ENCODE results near the gene ROBO1. TPM values are rescaled to one million over a fixed set of nuclear protein-coding genes. Genes with fewer than 3 reads are reported as not detected.

ROBO1 gene
- total and polyA plus RNA-seq, 2 donors (not counting 1 experiment from before 2014, with no cell fraction given) = 0.27 to 3.2 TPM

DNA sequence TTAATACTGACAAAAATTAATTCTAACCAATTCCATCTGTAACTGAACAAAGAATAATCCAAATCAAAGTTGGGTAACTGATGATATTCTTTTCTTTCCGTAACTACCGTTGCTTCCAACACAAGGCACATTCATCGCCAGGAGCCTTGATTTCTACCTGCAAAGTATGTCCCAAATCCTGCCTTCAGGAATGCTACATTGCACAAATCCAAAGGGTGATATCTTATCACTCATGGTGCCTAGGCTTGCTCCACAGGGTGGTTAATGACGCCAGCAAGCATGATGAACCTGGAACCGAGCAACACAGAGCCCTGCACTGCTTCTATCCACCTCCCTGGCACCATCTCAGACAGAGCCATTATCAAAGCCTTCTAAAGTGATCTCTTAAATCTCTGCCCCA lies 772.7 kb downstream of the ROBO1 start:
- TF ChIP-seq CTCF (IDR thresholded peaks at IDR 0.05) (no peak), EZH2 (IDR thresholded peaks at IDR 0.05; ENCODE audit: borderline replicate concordance, insufficient read depth, low read depth, low read length, poor library complexity, severe bottlenecking) (no peak)
- Histone ChIP-seq H3K9ac (ENCODE audit: low read length) (no peak overlapping the region), H3K27ac (ENCODE audit: low read length in 2 of 2) (no peak overlapping the region), H2AFZ (ENCODE audit: insufficient read depth, low read depth, low read length, poor library complexity, severe bottlenecking) (no peak overlapping the region), H3K79me2 (ENCODE audit: control insufficient read depth, insufficient read depth, low read length) (no peaks in the 10 kb centered on the region), H3K27me3 (replicated peaks in 1 of 4; ENCODE audit: control extremely low read depth in 1 of 4, control insufficient read depth in 3 of 4, insufficient read depth in 4 of 4, low read length in 3 of 4) (no peaks in the 10 kb centered on the region), H3K36me3 (replicated peaks in 1 of 2; ENCODE audit: control extremely low read depth in 1 of 2, control insufficient read depth in 1 of 2, extremely low read depth in 1 of 2, insufficient read depth in 2 of 2, low read length in 1 of 2) (no peaks in the 10 kb centered on the region), H4K20me1 (ENCODE audit: control insufficient read depth, insufficient read depth, low read length, poor library complexity, severe bottlenecking) (no peaks in the 10 kb centered on the region), H3K4me1 (ENCODE audit: control insufficient read depth in 2 of 2, insufficient read depth in 2 of 2, low read length in 2 of 2) (no peaks in the 10 kb centered on the region), H3K4me3 (ENCODE audit: control extremely low read depth in 1 of 5, extremely low read depth in 1 of 5, insufficient read depth in 1 of 5, low read depth in 2 of 5, low read length in 4 of 5) (no peak overlapping the region), H3K4me2 (replicated peaks; ENCODE audit: low read depth, low read length, poor library complexity, severe bottlenecking) (no peak overlapping the region), H3K9me3 (ENCODE audit: control extremely low read depth in 1 of 3, control insufficient read depth in 2 of 3, insufficient read depth in 1 of 3, low read length in 2 of 3) (peaks cover 0 to 5% (median 0%) of the 10 kb centered on the region in 3 donors)
- intact Hi-C loops (cut with micrococcal nuclease) = no loop called here
- H3K27me3 Mint-ChIP-seq = no peaks in the 10 kb centered on the region
- H3K4me3 Mint-ChIP-seq = no peak overlapping the region
- no peaks in the 10 kb centered on the region for H3K4me1 Mint-ChIP-seq
- CTCF ChIA-PET = no interaction called here
- DNase-seq = no peak
- POLR2A ChIA-PET = no interaction called here
- peaks cover 2% of the 10 kb centered on the region for H3K9me3 Mint-ChIP-seq (ENCODE audit: insufficient read depth)
- no peak for ATAC-seq (ENCODE audit: low read depth)
- WGBS (ENCODE audit: insufficient coverage) = 81% methylated on average over 3 of the region's 5 CpGs
- H3K27ac Mint-ChIP-seq = no peak overlapping the region

DNA sequence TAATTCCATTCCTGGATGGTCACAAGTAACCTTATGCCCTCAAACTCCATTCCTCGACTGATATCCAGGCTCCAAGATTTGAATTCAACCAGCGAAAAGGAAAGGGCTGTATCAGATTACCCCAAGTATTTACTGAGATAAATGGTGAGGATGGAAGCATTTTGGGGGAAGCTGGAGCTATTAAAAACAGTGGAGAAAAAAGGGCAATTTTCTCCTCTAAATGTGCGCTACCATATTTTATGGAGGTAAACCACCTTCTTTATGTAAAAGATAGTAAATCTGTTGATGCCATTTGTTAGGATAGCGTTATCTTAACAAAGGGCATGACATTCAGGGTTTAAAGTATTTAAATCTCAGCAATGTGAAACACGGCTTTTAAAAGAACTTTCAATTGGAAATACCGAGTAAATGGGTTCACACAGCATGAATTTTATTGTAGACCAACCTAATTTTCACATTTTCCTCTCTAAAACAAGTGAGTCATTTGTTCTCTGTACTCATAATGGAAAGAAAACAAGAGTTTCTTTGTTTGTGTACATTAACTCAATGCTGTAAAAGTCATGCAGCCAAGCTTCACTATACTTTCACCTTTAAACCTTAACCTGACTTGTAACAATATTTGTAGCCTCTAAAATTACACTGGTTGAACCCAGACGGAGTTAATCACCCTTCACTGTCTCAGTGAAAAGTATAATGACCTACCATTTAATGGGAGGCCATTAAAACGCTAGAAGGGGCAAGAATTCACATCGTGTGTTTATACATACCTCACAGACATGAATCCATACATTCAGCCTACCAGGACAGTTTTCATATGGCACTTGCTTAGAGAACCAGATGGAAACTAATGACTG lies 773.4 kb downstream of the ROBO1 start:
- ChIA-PET CTCF (no interaction called here), POLR2A (no interaction called here)
- H3K4me2 ChIP-seq (replicated peaks; ENCODE audit: low read depth, low read length, poor library complexity, severe bottlenecking) = no peak overlapping the region
- H3K27me3 ChIP-seq (replicated peaks in 1 of 4; ENCODE audit: control extremely low read depth in 1 of 4, control insufficient read depth in 3 of 4, insufficient read depth in 4 of 4, low read length in 3 of 4) = no peaks in the 10 kb centered on the region
- intact Hi-C loops (cut with micrococcal nuclease) = no loop called here
- no peak overlapping the region for H3K27ac ChIP-seq (ENCODE audit: low read length in 2 of 2)
- H3K27ac Mint-ChIP-seq = no peak overlapping the region
- H3K79me2 ChIP-seq (ENCODE audit: control insufficient read depth, insufficient read depth, low read length) = no peaks in the 10 kb centered on the region
- 82% methylated on average over 3 of the region's 9 CpGs for WGBS (ENCODE audit: insufficient coverage)
- no peak for DNase-seq
- H3K36me3 ChIP-seq (replicated peaks in 1 of 2; ENCODE audit: control extremely low read depth in 1 of 2, control insufficient read depth in 1 of 2, extremely low read depth in 1 of 2, insufficient read depth in 2 of 2, low read length in 1 of 2) = no peaks in the 10 kb centered on the region
- TF ChIP-seq CTCF (IDR thresholded peaks at IDR 0.05) = no peak
- TF ChIP-seq EZH2 (IDR thresholded peaks at IDR 0.05; ENCODE audit: borderline replicate concordance, insufficient read depth, low read depth, low read length, poor library complexity, severe bottlenecking) = no peak
- H3K9me3 ChIP-seq (ENCODE audit: control extremely low read depth in 1 of 3, control insufficient read depth in 2 of 3, insufficient read depth in 1 of 3, low read length in 2 of 3) = peaks cover 0 to 5% (median 0%) of the 10 kb centered on the region in 3 donors
- no peak overlapping the region for H3K4me3 ChIP-seq (ENCODE audit: control extremely low read depth in 1 of 5, extremely low read depth in 1 of 5, insufficient read depth in 1 of 5, low read depth in 2 of 5, low read length in 4 of 5)
- no peak overlapping the region for H2AFZ ChIP-seq (ENCODE audit: insufficient read depth, low read depth, low read length, poor library complexity, severe bottlenecking)
- ATAC-seq (ENCODE audit: low read depth) = no peak
- no peaks in the 10 kb centered on the region for H3K27me3 Mint-ChIP-seq
- peaks cover 2% of the 10 kb centered on the region for H3K9me3 Mint-ChIP-seq (ENCODE audit: insufficient read depth)
- no peak overlapping the region for H3K9ac ChIP-seq (ENCODE audit: low read length)
- no peaks in the 10 kb centered on the region for H3K4me1 Mint-ChIP-seq
- no peaks in the 10 kb centered on the region for H4K20me1 ChIP-seq (ENCODE audit: control insufficient read depth, insufficient read depth, low read length, poor library complexity, severe bottlenecking)
- H3K4me3 Mint-ChIP-seq = no peak overlapping the region
- no peaks in the 10 kb centered on the region for H3K4me1 ChIP-seq (ENCODE audit: control insufficient read depth in 2 of 2, insufficient read depth in 2 of 2, low read length in 2 of 2)

Data from B cell (primary cell).